ENCODE data around the gene RTN4IP1. TPM values are rescaled to one million over a fixed set of nuclear protein-coding genes. Genes with fewer than 3 reads are reported as not detected.

Gene RTN4IP1
- total RNA-seq, 1 donor from 2014 or later: 9.9 TPM

DNA sequence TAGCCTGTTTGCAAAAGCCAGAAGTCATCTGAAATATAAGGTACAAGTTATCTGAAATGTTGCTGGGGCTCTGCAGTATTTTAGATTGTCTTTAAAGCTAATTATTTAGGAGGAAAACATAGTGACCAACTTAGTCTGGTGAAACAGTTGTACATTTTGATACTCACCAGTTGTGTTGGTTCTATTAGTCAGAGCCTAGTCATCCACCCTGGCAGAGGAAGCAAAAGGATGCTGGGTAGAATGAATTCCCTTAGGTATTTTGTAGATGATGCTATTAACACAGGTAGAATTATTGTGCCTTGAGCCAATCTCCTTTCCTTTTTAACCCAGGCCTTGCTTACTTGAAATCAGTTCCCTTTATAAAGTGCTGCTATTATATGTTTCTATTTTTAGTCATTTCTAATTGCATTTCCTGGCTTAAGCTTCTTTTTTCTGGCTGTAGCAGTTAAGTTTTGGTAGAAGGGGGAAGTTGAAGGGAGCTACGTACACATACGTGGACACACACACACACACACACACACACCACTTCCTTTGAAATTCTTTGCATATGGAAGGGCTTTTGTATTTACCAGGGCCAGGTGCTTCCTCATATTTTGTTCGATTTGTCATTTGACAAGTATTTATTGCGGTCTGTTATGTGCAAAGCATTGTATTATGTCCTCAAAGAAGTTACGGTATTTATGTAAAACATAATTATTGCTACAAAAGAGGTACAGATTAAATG is 82.4 kb downstream of the RTN4IP1 start:
- DNase-seq: no peak

DNA sequence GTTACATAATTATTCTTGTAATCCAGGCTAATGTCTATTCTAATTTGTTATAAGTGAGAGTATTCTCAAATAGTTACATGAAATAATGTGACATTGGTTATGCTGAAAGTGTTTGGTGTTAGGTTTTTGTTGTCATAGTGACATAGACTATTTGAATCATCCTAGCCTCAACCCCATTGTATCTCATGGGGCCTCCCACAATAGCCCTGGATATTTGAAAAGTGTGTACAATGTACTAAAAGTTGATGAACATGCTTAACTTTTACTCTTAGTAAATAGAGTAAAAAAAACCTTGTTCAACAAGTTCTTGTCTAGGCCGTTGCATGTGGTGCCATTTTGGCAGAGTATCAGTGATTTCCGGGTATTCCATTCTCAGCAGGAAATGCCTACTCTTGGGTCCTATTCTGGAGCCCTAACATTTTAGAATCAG is 83.0 kb downstream of the RTN4IP1 start:
- DNase-seq: no peak

GRCh38 chr6:106540907-106541306 is 88.4 kb downstream of the RTN4IP1 start:
- DNase-seq: no peak

GRCh38 chr6:106540432-106540831 is 88.9 kb downstream of the RTN4IP1 start:
- no peak for DNase-seq

- DNase-seq: no peak
Observed at GRCh38 chr6:106539936-106540335, 89.4 kb downstream of the RTN4IP1 start.

DNA sequence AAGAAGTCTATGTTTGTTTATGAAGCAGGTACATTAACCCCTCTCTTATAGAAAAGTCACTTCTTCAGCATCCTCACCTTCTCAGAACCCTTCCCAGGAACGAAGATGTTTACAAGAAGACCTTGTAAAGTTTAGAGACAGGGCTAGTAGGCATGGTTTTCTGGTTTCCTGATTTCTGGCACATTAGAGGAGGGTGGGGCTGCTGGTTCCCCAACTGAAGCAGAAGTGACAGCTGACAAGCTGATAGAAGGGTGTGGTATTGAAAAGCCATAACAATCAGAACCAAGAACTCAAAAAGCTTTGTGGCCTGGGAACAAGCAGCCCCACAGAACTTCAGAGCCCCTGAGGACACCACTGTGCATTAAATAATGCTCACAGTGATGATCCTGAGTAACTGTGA is 91.2 kb downstream of the RTN4IP1 start:
- DNase-seq: no peak

DNA sequence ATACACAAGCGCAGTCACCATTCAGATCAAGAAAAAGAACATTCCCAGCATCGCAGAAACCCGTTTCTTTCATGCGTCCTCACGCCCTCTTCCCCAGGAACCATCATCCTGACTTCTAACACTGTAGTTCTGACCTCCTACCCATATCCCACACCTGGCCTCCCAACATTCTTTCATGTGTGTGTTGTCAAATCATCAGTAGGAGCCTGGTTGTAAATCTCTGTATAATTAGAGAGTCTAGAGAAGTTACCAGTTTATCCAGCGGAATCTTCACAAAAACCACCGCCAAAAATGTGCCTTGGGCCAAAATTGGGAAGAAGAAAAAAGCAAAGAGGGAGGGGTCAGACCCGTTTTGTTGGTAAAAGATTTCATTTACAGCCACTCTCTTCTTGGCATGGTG is 91.6 kb downstream of the RTN4IP1 start:
- no peak for DNase-seq

DNA sequence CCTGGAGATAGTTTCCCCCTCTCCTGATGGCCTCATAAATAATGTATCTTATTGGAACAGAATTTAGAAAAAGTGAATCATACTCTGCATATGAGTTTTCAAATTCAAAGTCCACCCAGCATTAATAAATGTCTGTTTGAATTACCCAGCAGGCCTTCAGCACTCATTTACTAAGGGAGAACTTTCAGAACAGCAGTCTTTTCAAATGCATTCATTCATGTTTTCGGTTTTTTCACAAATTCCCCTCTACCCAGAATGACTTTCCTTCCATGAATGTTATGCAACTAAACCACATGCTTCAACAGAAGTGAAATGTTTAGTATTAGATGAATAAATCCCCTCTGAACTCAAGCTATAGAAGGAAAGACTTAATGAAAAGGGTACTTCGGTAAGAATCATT is 92.4 kb downstream of the RTN4IP1 start:
- no peak for DNase-seq

DNA sequence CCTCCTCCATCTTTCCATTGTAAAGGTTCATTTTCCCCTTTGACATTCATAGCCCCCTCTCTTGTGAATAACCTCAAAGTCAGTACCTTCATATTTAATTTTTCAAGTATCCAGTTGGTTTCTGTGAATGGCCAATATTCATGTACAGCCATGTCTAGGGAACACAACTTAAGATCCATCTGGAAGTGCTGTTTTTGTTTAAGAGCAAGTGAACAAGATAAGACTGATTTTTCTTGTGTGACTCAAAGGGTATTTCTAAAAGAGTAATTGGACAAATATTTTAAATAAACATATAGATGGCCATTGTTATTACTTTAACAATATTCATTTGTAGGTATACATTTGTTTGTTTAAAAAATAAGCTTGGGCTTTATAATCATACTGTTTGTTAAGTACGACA is 92.9 kb downstream of the RTN4IP1 start:
- DNase-seq: no peak

- no peak for DNase-seq
Observed at GRCh38 chr6:106535012-106535411, 94.3 kb downstream of the RTN4IP1 start.

DNA sequence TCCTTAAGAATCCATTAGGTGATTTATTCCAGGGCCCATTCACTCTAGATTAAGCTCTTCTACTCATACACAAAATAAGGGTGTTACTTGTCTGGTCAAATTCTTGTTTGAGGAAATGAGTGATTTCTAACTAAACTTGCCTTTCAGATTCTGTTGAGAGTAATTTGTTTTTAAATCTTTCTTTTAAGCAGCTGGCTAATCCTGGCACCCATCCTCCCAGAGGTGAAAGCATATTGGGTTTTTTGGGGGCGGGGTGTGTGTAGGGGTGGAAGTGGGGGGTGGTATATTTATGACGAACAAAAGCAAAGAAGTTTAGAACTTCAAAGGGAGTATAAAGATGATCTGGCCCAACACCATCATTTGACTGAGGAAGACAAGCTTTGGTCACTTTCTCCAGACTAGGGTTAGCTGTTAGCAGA is 94.7 kb downstream of the RTN4IP1 start:
- DNase-seq: no peak

- DNase-seq: no peak
Observed at GRCh38 chr6:106534004-106534403, 95.3 kb downstream of the RTN4IP1 start.

DNA sequence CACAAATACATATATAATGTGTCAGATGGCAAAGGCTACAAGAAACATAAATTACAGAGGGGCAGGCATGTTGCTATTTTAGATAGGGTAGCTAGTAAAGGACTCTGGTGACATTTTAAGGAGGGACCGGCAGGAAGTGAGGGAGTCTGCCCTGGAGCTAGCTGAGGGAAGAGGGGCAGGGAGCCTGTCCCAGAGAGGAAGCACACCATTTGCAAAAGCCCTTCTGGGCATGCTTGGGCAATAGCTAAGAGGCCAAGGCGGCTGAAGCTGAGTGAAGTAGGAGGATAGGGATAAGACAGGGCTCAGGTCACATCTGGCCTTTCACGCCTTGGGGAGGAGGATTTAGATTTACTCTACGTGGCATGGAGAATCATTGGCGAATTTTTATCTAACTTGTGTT is 96.2 kb downstream of the RTN4IP1 start:
- no peak for DNase-seq

- no peak for DNase-seq
Observed at GRCh38 chr6:106530502-106530901, 98.8 kb downstream of the RTN4IP1 start.

DNA sequence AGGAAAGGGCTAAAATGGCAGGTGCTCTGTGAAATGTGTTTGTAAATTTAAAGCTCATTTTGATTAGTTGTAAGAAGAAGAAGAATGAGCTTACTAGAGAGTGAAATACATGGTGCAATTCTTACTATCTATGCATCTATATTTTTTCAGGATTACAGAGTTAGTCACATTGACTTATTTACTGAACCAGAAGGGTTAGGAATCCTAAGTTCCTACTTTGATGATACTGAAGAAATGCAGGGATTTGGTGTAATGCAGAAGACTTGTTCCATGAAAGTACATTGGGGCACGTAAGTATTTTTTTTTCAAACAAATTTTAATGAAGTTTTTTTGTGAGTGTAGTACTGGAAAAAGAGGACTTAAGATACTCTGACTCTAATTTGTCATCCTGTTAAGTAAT is 99.3 kb downstream of the RTN4IP1 start:
- no peak for DNase-seq

GRCh38 chr6:106529438-106529837 is 99.9 kb downstream of the RTN4IP1 start:
- no peak for DNase-seq

DNA sequence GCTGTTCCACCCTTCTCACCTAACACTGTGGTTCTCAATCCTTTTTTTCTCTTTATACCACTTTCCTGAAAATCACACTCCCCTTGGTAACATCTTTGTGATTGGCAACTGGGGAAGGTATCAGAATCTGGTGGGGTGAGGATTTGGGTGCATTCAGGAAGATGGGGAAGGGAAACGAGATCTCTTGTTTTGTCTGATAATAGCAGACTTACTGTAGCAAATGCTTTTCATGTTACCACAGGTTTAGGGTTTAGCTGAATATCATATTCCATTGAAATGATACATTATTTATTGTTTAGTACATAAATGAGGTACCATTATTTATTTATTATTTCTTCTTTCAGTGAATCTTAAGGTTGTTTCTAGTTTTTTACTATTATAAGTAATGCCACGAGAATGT is 100.8 kb downstream of the RTN4IP1 start:
- no peak for DNase-seq

DNA sequence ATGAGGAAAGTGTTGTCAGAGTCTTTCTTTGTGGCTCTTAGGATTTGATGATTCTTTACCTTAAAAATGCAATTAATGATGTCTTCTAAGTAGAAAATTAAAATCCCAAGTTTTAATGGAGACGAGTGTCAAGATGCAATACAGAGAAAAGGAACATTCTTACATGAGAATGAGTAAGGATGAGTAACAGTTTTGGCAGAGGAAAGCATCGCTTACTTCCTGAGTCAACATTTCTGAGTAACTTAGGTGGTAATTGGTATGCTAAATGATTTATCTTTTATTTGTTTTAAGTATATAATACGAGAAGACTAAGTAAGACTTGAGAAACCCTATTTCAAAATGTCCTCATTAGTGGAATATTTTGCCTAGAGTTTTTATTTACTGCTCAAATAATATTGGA is 101.3 kb downstream of the RTN4IP1 start:
- no peak for DNase-seq

DNA sequence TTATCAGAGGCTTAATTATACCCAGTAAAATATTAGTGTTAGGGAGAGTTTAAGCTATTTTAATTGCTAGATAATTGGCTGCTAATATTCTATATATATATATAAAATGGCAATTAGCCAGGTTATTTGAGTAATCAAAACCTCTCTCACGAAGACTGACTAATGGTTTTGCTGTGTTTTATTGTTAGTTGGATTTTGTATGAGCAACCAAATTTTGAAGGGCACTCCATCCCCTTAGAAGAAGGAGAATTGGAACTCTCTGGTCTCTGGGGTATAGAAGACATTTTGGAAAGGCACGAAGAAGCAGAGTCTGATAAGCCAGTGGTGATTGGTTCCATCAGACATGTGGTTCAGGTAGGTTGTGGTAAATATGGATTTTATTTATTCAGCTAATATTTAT is 102.2 kb downstream of the RTN4IP1 start:
- no peak for DNase-seq

- no peak for DNase-seq
Observed at GRCh38 chr6:106525882-106526275, 103.4 kb downstream of the RTN4IP1 start.

DNA sequence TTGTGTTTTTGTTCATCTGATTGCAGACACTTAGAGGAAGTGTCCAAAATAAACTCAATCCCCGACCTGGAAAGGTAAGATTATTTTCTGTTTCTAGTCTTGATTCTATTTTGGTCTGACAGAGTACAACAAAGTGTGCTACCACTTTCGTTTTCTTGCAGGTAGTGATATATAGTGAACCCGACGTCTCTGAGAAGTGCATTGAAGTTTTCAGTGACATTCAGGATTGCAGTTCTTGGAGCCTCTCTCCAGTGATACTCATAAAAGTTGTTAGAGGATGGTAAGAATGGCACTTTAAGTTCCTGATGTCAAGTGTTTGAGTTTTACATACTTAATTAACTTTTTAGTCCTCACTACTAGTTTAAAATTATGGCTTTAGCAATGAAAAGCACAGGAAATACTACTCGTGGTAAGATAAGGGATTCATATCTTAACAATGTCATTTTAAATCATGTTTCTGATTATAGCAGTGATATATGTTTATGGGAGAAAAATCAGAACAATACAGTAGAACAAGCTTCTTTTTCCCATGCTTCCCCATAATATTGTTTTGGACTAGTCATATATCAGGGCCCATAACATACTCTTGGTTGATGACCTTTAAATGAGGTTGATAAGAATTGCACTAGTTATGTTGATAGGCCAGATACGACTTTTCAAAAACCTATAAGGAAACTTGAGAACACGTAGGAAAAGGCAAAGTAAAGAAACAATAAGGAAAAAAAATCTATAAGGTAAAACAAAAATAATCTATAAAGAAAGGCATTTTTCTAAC is 104.0 kb downstream of the RTN4IP1 start:
- DNase-seq: no peak

DNA sequence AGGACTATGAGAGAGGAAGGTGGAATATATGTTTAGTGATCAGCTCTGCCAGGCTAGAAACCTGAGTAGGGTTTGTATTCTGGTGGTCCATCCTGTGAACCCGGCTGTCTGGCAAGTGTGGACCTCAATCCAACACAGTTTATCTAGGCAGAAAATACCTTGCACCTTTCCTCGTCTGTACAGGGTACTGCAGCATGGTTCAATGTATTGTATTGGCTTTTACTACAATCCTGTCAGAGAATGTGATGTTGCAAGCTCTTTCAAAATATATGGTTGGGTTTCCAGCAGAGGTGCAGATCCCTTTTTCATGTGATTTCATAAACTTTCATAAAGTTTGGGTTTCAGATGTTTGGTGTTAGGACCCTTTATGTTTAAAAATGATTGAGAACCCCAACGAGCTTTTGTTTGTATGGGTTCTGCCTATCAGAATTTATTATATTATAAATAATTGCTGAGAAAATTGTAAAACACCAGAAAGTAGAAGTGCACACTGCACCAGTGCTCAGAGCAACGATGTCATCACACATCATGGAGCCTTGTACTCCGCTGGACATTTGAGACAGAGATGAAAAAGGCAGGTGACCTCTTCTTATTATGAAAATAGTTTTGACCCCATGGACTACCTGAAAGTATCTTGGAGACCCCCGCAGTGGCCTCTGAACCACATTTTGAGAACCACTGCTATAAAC is 106.6 kb downstream of the RTN4IP1 start:
- no peak for DNase-seq
